Panc1 (cell line): Measurements from ENCODE around the gene APEH. TPM values are rescaled to one million over a fixed set of nuclear protein-coding genes. Genes with fewer than 3 reads are reported as not detected.

Experiments used
- ATAC-seq: fragments of 200-7000 bp; cut with Tn5 transposase; 2 replicates; pipeline ENCODE4 v1.9.1; 2020; ENCODE audit warnings: mild to moderate bottlenecking, moderate library complexity
- BruUV-seq: library from RNA; stranded (reverse); fragments of 400-500 nt; replicated peaks from 2 replicates; lab custom pipeline; 2021; lab: Mats Ljungman, UMichigan
- CTCF ChIA-PET: fragments of 300-600 bp; sonication (Branson Sonifier 250); formaldehyde crosslinking; loops from one replicate; lab custom pipeline; 2022; ENCODE audit warnings: antibody characterized with exemption; lab: Charles Lee
- POLR2A ChIA-PET: fragments of 300-600 bp; sonication (Branson Sonifier 250); formaldehyde crosslinking; loops from one replicate; lab custom pipeline; 2022; ENCODE audit warnings: antibody characterized with exemption; lab: Charles Lee
- DNase-seq: peaks from one replicate; pipeline ENCODE4 v3.0.0-alpha.2; 2010; ENCODE audit warnings: low read depth, low spot score
- H3K27ac ChIP-seq: 2 replicates; pipeline ENCODE4 v1.5.1; 2011; ENCODE audit warnings: mild to moderate bottlenecking, low read length, inconsistent platforms
- H3K27me3 ChIP-seq: fragments of 200-500 bp; sonication (Bioruptor generic); 2 replicates; pipeline ENCODE4 v1.6.0; 2014; ENCODE audit warnings: low read length, inconsistent platforms; ENCODE audit not compliant: control insufficient read depth, insufficient read depth
- H3K36me3 ChIP-seq: fragments of 200-500 bp; sonication (Bioruptor generic); 2 replicates; pipeline ENCODE4 v1.5.1; 2014; ENCODE audit warnings: inconsistent platforms, mild to moderate bottlenecking, low read length, moderate library complexity; ENCODE audit not compliant: control insufficient read depth, insufficient read depth
- H3K4me1 ChIP-seq: 2 replicates; pipeline ENCODE4 v1.5.1; 2011; ENCODE audit warnings: inconsistent platforms, mild to moderate bottlenecking, low read length, moderate library complexity; ENCODE audit not compliant: control insufficient read depth, insufficient read depth
- H3K4me3 ChIP-seq, 2 experiments: 2 replicates each; pipeline ENCODE4 v1.5.1; 2011 to 2012; ENCODE audit warnings: low read depth in 2 of 2, low read length in 2 of 2, mild to moderate bottlenecking in 2 of 2, inconsistent platforms in 1 of 2, moderate library complexity in 1 of 2
- H3K9me3 ChIP-seq: fragments of 200-500 bp; sonication (Bioruptor generic); 2 replicates; pipeline ENCODE4 v1.5.1; 2014; ENCODE audit warnings: low read depth, mild to moderate bottlenecking, inconsistent platforms, low read length, moderate library complexity; ENCODE audit not compliant: control insufficient read depth, insufficient read depth
- POLR2AphosphoS5 ChIP-seq: IDR thresholded peaks from 2 replicates; pipeline ENCODE4 v1.6.1; 2012; ENCODE audit warnings: mild to moderate bottlenecking, low read depth, low read length, moderate library complexity
- SIN3A ChIP-seq: IDR thresholded peaks from 2 replicates; pipeline ENCODE4 v1.6.1; 2012; ENCODE audit warnings: low read depth, mild to moderate bottlenecking, low read length, moderate library complexity, borderline replicate concordance; ENCODE audit not compliant: insufficient read depth
- TCF7L2 ChIP-seq: IDR thresholded peaks from 2 replicates; pipeline ENCODE4 v1.6.1; 2011; ENCODE audit warnings: mild to moderate bottlenecking, low read depth, low read length, inconsistent platforms
- in situ Hi-C: cut with HindIII; loops from 2 replicates; pipeline ENCODE4 v1.10.0; 2016; ENCODE audit warnings: low sequenced_read_pairs, low pct_unique_long_range_greater_than_20kb
- intact Hi-C: fragments of 100-400 bp; cut with micrococcal nuclease; formaldehyde crosslinking; loops from one replicate; pipeline ENCODE4 v1.10.0; 2022; ENCODE audit not compliant: unreplicated experiment
- total RNA-seq: library from RNA; stranded (reverse); gene quantifications from one replicate; pipeline ENCODE4 v1.2.1, GENCODE V29; 2021; ENCODE audit not compliant: unreplicated experiment
- TF ChIP-seq, protein P1 (sequence below), 2 experiments: IDR thresholded peaks; 2 replicates each; pipeline ENCODE4 v1.6.1; 2011 to 2012; ENCODE audit warnings: low read depth in 2 of 2, control low read depth in 1 of 2, low read length in 1 of 2, mild to moderate bottlenecking in 1 of 2, moderate library complexity in 1 of 2; ENCODE audit not compliant: insufficient read depth in 1 of 2
- TF ChIP-seq, protein P2 (sequence below): fragments of 450-650 bp; IDR thresholded peaks from 2 replicates; pipeline ENCODE4 v1.5.1; 2017; ENCODE audit warnings: mild to moderate bottlenecking

APEH gene
- total RNA-seq, 1 experiment from 2014 or later, result 131 TPM

DNA sequence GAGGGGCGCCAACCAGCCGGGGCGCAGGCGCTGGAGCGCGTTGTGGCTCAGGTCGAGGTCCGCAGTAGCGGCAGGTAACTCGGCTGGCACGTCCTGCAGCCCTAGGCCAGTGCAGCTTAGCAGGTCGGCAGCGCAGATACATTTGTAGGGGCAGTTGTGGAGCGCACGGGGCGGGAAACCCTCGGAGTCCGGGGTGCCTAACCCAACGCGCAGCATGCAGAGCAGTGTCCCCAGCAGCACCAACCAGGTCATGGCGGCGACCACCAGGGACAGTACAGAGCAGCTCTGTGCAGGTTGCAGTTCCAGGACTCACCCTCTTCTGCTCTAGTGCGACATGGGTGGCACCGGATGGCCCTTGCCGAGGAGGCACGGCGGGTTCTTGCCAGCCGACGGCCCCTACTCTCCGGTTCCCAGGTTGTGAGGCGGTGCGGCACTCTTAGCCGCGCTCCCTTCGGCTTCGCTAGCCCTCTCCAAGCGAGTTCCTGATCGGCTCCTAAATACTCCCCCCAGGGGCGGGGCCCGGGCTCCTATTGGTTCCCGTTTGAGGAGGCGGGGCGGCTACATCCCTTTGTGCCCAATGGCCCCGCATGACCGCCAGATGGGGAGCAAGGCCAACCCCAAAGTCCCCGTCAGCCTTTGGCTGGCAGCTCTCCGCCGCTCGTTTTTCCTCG is 45.2 kb downstream of the APEH start, which contains the start of gene AMIGO3:
Gene AMIGO3, minus strand, starts transcription at position 471 of the 671 bp plus-strand sequence. Its CDS starts 219 bp downstream, at position 252.
- DNase-seq (peak; percentile 22), ATAC-seq (peak; percentile 68)
- in situ Hi-C loops (no loop called here), intact Hi-C loops (no loop called here)
- ChIA-PET POLR2A (no interaction called here), CTCF (no interaction called here)
- no TSS peak for BruUV-seq
- H3K4me1 ChIP-seq, result peaks cover 9% of the 10 kb centered on the region
- peak within 1 kb of the TSS; percentile 24 to 31 for H3K4me3 ChIP-seq
- no peaks in the 10 kb centered on the region for H3K9me3 ChIP-seq
- H3K27ac ChIP-seq, result peak within 1 kb of the TSS; percentile 17; the same call in 1 of the 2 replicates
- TF ChIP-seq POLR2AphosphoS5, result peak; percentile 58; the same call in 1 of the 2 replicates
- TF ChIP-seq SIN3A, result no peak
- H3K27me3 ChIP-seq, result no peaks in the 10 kb centered on the region
- H3K36me3 ChIP-seq, result peaks cover 3% of the 10 kb centered on the region

DNA sequence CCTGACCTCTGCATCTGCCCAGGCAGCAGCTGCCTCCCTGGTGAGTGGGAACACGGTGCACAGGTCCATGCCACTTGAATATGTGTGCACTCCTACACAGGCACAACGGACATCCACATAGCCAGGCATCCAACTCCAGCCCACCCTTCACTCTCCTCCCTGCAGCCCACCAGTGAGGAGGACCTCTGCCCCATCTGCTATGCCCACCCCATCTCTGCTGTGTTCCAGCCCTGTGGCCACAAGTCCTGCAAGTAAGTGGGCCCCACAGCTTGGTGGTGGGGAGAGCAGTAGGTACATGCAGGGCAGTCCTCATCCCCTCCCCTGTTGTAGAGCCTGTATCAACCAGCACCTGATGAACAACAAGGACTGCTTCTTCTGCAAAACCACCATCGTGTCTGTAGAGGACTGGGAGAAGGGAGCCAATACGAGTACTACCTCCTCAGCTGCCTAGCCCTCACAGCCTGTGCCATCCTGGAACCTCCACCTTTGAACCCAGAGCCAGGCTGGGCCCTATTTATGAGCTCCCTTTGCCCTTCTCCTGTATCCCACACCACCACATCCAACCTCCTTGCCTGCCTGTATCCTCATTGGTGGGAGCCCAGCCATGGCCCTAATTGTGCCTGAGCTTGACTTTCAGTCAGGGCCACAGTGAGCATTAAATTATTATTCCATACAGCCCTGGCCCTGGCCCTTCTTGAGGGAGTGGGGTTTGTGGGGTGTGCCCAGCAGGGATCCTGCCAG is 46.9 kb downstream of the APEH start:
- CTCF ChIA-PET, result no interaction called here
- ATAC-seq (no peak), DNase-seq (no peak)
- Histone ChIP-seq H3K27me3 (no peaks in the 10 kb centered on the region), H3K4me1 (peaks cover 16% of the 10 kb centered on the region), H3K9me3 (no peaks in the 10 kb centered on the region), H3K36me3 (peaks cover 3% of the 10 kb centered on the region), H3K27ac (no peak overlapping the region), H3K4me3 (no peak overlapping the region)
- TF ChIP-seq, protein P1, sequence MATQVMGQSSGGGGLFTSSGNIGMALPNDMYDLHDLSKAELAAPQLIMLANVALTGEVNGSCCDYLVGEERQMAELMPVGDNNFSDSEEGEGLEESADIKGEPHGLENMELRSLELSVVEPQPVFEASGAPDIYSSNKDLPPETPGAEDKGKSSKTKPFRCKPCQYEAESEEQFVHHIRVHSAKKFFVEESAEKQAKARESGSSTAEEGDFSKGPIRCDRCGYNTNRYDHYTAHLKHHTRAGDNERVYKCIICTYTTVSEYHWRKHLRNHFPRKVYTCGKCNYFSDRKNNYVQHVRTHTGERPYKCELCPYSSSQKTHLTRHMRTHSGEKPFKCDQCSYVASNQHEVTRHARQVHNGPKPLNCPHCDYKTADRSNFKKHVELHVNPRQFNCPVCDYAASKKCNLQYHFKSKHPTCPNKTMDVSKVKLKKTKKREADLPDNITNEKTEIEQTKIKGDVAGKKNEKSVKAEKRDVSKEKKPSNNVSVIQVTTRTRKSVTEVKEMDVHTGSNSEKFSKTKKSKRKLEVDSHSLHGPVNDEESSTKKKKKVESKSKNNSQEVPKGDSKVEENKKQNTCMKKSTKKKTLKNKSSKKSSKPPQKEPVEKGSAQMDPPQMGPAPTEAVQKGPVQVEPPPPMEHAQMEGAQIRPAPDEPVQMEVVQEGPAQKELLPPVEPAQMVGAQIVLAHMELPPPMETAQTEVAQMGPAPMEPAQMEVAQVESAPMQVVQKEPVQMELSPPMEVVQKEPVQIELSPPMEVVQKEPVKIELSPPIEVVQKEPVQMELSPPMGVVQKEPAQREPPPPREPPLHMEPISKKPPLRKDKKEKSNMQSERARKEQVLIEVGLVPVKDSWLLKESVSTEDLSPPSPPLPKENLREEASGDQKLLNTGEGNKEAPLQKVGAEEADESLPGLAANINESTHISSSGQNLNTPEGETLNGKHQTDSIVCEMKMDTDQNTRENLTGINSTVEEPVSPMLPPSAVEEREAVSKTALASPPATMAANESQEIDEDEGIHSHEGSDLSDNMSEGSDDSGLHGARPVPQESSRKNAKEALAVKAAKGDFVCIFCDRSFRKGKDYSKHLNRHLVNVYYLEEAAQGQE (IDR thresholded peaks at IDR 0.05; ENCODE audit: insufficient read depth in 1 of 2, low read depth in 2 of 2, low read length in 1 of 2), result no peak
- TF ChIP-seq POLR2AphosphoS5, result no peak
- TF ChIP-seq, protein P2, sequence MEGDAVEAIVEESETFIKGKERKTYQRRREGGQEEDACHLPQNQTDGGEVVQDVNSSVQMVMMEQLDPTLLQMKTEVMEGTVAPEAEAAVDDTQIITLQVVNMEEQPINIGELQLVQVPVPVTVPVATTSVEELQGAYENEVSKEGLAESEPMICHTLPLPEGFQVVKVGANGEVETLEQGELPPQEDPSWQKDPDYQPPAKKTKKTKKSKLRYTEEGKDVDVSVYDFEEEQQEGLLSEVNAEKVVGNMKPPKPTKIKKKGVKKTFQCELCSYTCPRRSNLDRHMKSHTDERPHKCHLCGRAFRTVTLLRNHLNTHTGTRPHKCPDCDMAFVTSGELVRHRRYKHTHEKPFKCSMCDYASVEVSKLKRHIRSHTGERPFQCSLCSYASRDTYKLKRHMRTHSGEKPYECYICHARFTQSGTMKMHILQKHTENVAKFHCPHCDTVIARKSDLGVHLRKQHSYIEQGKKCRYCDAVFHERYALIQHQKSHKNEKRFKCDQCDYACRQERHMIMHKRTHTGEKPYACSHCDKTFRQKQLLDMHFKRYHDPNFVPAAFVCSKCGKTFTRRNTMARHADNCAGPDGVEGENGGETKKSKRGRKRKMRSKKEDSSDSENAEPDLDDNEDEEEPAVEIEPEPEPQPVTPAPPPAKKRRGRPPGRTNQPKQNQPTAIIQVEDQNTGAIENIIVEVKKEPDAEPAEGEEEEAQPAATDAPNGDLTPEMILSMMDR, result no peak
- TF ChIP-seq SIN3A, result no peak
- TF ChIP-seq TCF7L2, result no peak
- in situ Hi-C loops, result no loop called here
- POLR2A ChIA-PET, result no interaction called here
- no TSS peak for BruUV-seq
- intact Hi-C loops, result no loop called here
